GM18526 (cell line): Measurements from ENCODE around the gene DMAC2.

Experiments
- POLR2A ChIP-seq: IDR thresholded peaks from 3 replicates; pipeline ENCODE4 v1.6.1; 2011; ENCODE audit not compliant: insufficient read length; ENCODE audit errors: extremely low read depth

Gene DMAC2

DNA sequence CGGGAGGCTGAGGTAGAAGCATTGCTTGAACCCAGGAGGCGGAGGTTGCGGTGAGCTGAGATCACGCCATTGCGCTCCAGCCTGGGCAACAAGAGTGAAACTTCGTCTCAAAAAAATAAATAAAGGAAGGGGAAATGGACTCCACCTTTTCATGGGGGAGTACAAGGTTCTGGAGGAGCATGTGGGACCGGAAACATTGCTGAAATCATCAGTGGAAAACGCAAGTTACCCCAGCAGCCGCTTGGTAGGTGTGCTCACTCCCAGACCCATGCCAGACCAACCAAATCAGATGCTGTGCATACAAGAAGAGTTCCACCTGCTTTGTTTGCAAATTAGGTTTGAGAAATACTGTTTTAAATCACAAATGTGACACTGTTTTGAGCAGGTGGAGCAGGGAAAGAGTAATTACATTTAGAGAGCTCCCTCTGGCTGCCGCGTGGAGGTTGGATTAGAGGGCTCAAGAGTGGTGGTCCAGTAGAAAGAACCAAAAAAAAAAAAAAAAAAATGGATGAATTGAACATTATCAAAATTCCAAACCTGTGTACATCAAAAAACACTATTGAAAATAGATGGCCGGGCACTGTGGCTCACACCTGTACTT lies 8.1 kb upstream of the DMAC2 start:
- no peak for TF ChIP-seq POLR2A

DNA sequence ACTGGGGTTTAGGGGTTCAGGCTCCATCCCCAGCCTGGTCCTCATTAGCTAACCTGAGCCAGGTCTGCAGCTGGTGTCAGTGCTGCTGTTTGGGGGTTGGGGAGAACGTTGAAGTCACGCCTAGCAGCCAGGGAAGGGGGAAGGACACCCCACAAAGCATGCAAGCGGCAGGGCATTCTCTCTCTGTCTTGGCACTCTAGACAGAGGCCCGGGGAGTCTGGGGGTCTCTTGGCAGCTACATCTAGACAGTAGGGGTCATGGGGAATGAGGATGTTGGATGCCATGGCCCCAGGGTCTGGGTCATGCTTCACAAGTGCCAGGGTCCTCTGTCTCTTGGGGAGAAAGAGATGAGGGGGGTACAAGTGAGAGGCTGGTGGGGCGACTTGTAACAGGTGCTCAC lies 5.9 kb upstream of the DMAC2 start:
- no peak for TF ChIP-seq POLR2A

DNA sequence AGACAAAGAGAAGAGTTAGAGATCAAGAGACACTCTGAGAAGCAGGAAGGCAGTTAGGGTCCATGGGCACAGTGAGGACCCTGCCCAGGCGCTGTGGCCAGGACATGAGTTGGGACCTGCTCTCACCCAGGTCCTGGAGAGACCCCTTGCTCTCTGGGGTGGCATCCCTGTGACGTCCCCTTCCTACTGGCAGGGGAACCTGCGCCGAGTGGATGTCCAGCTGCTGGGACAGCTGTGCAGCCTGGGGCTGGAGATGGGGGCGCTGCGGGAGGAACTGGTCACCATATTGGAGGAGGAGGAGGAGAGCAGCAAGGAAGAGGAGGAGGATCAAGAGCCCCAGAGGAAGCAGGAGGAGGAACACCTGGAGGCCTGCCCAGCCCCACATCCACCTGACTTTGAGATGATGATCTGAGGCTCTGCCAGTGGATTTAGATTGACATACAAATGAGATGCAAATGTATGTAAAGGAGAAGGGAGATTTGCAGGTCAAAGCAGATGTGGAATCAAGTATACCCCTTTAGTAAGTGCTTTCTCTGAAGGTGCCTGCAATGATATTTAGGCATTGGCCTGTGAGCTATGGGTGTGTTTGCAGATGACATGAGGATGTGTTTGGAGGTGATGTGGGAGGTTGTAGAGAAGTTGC lies 4.2 kb upstream of the DMAC2 start:
- TF ChIP-seq POLR2A: no peak

DNA sequence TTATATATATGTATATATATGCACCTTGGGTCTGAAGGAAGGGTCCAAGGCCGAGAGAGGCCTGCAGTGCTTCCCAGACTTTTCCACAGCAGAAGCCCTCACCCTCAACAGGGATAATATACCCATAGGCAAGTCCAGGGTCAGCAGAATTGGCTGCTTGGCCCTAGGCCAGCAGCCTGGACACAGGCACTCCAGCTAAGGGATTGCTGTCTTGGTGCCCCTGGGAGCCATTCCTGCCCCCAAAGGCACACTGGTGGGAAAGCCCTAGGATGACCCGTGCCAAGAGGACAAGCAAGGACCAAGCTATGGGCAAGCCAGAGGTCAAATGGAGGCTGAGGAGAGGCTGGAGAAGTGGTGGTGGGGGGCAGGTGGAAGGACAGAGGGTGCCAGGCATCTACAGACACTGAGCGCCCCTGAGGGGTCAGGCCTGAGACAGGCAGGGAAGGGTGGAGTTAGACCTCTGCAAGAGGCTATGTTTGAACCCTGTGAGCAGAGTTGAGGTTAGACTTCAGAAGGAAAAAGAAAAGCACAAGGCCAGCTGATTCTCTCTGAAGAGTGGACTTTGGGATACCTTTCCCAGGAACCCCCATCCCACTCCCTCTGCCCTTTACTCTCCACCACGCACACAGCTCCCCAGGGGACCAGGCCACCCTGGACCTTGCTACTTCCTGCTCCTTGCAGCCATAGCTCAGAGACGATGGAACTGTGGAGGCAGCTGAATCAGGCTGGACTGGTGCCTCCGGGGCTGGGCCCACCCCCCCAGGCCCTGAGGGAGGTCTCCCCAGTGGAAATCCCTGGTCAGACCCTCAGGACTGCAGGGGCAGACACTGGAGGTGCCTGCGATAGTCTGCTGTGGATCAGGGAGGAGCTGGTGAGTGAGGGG lies 3.0 kb upstream of the DMAC2 start, which contains the start of gene ERICH4:
ERICH4 (plus strand) TSS at position 684 of the 883 bp plus-strand sequence; CDS start at position 698, 14 bp downstream.
- no peak for TF ChIP-seq POLR2A

DNA sequence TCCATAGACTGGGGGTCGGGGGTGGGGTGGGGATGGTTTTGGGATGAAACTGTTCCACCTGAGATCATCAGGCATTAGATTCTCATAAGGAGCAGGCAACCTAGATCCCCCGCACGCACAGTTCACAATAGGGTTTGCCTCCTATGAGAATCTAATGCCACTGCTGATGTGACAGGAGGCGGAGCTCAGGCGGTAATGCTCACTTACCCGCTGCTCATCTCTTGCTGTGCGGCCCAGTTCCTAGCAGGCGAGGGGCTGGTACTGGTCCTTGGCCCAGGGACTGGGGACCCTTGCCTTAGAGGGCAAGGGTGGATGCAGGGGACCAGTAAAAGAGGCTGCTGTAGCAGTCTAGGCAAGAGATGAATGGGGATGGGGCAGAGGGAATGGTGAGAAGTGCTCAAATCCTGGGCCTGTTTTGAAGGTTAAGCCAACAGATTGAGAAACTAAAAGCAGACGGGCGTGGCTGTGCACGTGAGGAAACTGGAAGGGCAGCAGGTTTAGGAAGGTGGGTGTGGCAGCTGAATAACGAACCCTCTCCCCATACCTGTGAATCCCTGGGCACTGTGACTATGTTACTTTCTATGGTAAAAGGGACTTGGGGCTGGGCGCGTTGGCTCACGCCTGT lies 1.7 kb upstream of the DMAC2 start:
- TF ChIP-seq POLR2A: no peak

DNA sequence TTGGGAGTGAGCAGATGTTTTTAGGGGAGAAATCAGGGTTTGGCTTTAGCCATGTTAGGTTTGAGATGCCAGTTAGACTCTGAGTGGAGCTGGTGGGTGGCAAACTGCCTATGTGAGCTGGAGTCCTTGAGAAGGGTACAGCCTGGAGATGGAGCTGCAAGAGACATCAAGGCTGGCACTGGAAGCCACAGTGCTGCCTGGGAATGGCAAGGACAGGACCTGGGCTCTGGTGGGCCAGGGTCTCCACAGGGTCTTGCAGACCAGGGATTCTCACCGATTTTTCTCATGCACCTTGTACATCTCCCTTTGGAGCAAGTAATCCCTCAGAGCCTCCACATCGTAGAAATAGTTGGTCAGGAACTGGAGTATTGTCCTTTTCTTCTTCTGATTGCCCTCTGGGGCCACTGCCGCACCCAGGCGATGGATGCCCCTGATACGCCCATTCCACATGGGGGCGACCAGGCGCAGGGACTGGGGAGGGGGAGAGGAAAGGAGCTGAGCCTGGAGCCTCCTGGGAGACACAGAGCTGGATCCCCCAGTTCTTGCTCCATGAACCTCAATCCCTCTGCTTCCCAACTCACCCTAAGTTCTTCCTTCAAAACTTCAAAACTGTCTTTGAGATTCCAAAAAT lies 1.7 kb downstream of the DMAC2 start:
- no peak for TF ChIP-seq POLR2A

DNA sequence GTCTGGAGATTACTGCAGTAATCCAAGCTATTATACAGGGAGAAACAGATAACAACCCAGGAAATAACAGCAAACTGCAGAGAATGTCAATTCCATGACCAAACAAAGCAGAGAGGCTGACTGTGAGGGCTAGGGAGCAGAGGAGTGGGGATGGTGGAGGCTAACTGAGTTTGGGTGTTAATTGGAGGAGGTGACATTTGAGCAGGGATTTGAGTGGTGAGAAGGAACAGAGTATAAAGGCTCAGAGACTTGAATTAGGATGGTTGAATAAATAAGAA lies 3.1 kb downstream of the DMAC2 start:
- TF ChIP-seq POLR2A: no peak

DNA sequence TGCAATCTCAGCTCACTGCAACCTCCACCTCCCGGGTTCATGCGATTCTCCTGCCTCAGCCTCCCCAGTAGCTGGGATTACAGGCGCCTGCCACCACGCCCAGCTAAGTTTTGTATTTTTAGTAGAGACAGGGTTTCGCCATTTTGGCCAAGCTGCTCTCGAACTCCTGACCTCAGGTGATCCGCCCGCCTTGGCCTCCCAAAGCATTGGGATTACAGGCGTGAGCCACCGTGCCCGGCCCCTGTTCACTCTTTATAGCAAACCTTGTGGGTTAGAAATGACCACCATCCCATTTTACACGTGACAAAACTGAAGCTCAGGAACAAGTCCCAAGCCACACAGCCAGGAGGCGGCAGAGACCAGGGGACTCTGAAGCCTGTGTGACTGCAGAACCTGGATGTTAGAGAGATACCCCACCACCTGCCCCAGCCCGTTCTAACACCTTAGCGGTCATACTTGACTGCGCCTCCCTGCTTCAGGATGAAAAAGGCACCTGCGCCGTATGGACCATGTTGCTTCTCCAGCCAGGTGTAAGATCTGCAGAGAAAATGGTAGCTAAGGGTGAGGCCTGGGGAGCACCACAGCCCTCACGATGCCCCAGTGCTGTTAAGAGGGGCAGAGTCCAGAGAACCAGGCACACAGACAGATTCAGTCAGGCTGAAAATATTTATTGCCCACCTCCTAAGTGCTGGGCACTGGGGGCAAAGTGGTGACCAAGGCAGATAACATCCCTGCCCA lies 3.6 kb downstream of the DMAC2 start:
- TF ChIP-seq POLR2A: no peak

DNA sequence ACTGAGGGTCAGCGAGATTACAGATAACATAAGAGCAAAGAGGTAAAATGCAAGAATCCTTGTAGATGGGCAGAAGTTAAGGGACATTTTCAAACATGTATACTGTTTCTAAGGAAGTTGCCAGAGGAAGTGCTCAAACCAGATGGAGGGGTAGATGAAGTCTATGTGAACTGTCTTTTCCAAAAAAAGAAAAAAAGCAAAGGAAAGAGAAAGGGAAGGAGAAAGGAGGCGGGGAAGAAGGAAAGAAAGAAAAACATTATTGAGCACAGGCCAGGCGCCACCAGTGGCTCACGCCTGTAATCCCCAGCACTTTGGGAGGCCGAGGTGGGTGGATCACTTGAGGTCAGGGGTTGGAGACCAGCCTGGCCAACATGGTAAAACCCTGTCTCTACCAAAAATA lies 5.3 kb downstream of the DMAC2 start:
- TF ChIP-seq POLR2A: no peak

DNA sequence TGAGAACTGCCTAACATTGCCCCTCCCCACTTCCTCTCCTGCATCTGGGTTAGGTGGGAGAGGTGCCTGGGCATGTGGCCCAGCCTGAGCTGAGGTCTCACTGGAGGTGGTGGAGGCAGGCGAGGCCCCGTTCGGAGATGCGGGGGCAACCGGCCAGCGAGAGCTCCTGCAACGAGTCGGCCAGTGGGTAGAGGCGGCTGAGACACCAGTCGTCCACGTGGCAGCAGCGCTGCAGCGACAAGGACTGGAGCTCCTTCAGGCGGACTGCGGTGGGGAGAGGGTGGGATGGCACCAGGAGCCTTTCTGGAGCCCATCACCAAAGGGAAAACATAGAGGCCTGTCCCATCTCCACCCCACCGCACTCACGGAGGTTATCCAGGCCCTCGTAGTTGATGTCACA lies 6.5 kb downstream of the DMAC2 start:
- TF ChIP-seq POLR2A: no peak

DNA sequence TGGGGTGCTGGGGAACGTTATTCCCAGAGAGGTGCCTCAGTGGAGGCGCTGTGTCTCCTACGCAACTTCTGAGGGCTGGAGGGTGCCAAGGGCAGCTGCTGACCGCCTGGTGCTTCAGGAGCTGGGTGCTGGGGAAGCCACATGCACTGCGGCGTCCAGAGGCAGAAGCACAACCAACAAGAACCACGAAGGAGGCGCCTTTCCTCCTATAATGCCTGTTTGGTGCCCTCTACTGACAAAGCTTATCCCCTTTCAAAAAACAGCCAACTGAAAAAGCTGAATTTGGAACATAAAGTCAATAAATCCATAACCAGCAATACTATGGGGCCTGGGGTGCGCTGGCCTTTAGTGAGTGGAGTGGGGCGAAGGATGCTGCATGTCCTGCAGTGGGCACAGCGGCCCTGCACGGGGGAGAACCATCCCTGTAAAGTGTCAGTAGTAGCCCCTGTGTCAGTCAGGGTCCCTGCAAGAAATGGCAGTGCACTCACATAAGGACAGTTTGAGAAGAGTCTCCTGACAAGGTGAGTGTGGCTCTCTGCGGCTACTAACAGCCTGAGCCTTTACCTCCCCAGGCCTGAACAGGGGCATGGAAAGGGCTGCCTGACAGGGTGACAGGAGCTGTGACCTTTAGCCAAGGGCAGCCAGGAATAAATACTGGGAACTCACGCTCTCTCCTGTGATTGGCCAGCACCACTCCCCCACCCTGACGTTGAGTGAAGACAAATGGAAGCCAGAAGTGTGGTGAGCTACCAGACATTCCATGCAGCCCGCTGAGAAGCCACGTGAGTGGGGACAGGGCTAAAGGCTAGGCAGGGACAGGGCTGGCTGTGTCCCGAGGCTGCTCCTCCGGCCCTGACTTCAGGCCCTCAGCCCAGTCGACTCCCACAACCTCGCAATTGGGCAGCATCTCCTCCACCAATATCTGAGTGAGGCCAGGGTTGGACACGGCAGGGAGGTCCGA lies 8.0 kb downstream of the DMAC2 start:
- no peak for TF ChIP-seq POLR2A

DNA sequence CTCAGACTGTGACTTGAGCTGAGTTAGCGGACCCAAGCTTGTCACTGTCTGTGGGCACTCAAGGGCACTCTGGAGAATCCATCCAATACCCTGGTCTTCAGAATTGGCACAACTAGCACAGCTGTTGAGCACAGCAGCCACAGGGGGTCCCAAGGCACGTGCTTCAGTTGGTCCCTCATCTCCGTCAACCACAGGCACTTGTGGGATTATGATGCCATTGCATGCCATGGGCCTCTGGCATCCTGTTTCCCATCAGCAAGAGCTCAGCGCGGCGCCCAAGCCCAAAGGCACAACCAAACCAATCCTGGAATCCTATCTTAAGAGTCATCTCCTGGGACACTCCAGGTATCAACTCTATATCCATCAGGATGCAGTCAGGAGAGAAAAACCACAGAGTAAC lies 8.8 kb downstream of the DMAC2 start:
- TF ChIP-seq POLR2A: no peak

DNA sequence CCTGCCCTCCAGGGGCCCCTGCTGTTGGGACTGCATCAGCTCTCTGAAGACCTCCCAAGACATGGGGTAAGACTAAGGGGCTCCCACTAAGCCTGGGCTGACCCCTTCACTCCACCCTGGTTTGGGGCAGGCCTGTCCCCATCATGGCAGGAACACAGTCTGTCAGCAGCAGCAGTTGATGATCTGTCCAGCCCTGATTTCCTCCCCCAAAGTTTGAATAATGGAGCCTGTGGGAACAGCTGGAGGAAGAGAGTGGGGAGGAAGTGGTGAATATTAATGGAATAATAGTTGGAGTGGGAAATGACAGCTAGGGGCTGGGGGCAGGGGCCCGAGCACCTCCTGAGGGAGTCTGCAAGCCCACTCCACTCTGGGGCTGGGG lies 11.2 kb downstream of the DMAC2 start:
- TF ChIP-seq POLR2A: no peak
